ENCODE data around the gene PHKB.

- TF ChIP-seq, protein P1, sequence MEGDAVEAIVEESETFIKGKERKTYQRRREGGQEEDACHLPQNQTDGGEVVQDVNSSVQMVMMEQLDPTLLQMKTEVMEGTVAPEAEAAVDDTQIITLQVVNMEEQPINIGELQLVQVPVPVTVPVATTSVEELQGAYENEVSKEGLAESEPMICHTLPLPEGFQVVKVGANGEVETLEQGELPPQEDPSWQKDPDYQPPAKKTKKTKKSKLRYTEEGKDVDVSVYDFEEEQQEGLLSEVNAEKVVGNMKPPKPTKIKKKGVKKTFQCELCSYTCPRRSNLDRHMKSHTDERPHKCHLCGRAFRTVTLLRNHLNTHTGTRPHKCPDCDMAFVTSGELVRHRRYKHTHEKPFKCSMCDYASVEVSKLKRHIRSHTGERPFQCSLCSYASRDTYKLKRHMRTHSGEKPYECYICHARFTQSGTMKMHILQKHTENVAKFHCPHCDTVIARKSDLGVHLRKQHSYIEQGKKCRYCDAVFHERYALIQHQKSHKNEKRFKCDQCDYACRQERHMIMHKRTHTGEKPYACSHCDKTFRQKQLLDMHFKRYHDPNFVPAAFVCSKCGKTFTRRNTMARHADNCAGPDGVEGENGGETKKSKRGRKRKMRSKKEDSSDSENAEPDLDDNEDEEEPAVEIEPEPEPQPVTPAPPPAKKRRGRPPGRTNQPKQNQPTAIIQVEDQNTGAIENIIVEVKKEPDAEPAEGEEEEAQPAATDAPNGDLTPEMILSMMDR (IDR thresholded peaks at IDR 0.05): no peak
- no peak for TF ChIP-seq EZH2 (IDR thresholded peaks at IDR 0.05)
- TF ChIP-seq EZH2phosphoT487 (IDR thresholded peaks at IDR 0.05): no peak
Measured at GRCh38 chr16:47503936-47504335, 42.8 kb downstream of the PHKB start.

Data from neural progenitor cell (in vitro differentiated cells).